SK-N-SH (cell line): ENCODE data around the gene RSRC1. TPM values are rescaled to one million over a fixed set of nuclear protein-coding genes. Genes with fewer than 3 reads are reported as not detected.
A peak's percentile ranks its signal among the peaks of the same experiment; 100 is the strongest.

Experiments
- CTCF ChIA-PET: fragments of 300-600, 350-600 bp; formaldehyde crosslinking; extraction: SDS; loops from one replicate; lab custom pipeline; 2021; lab: Yijun Ruan, JAX
- POLR2A ChIA-PET: fragments of 350-600 bp; sonication (Branson Sonifier 250); formaldehyde crosslinking; extraction: SDS; loops from one replicate; lab custom pipeline; 2020; ENCODE audit warnings: antibody characterized with exemption, inconsistent platforms; lab: Yijun Ruan, JAX
- DNase-seq: peaks from one replicate; pipeline ENCODE4 v3.0.0; 2012
- H2AFZ ChIP-seq: fragments of 200-600 bp; sonication (generic); 2 replicates; pipeline ENCODE4 v1.8.1; 2016; ENCODE audit warnings: antibody characterized with exemption, mild to moderate bottlenecking, low read depth
- H3F3A ChIP-seq: fragments of 200-600 bp; sonication (generic); replicated peaks from 2 replicates; pipeline ENCODE3; 2016; ENCODE audit warnings: antibody characterized with exemption, mild to moderate bottlenecking; ENCODE audit not compliant: insufficient read depth
- H3K27ac ChIP-seq, 2 experiments: fragments of 200-500 bp in 1 of 2; fragments of 200-600 bp in 1 of 2; sonication (Bioruptor generic) in 1 of 2; sonication (generic), shearing (Covaris generic) in 1 of 2; 2 replicates each; pipeline versions ENCODE4 v1.5.1 to v1.6.1; 2014 to 2016; ENCODE audit warnings: low read depth in 2 of 2, inconsistent platforms in 1 of 2, low read length in 1 of 2, mild to moderate bottlenecking in 1 of 2, mixed read lengths in 1 of 2
- H3K27me3 ChIP-seq: fragments of 200-600 bp; sonication (generic), shearing (Covaris generic); 2 replicates; pipeline ENCODE4 v1.6.1; 2016; ENCODE audit warnings: mixed run types; ENCODE audit not compliant: insufficient read depth
- H3K36me3 ChIP-seq, 2 experiments: fragments of 200-500 bp in 1 of 2; fragments of 200-600 bp in 1 of 2; sonication (Bioruptor generic) in 1 of 2; sonication (generic) in 1 of 2; replicated peaks in 1 of 2; 2 replicates each; pipeline versions ENCODE3 to v1.5.1; 2014 to 2016; ENCODE audit warnings: low read length in 1 of 2, mild to moderate bottlenecking in 1 of 2; ENCODE audit not compliant: insufficient read depth in 2 of 2, control insufficient read depth in 1 of 2
- H3K4me1 ChIP-seq, 2 experiments: fragments of 200-500 bp in 1 of 2; fragments of 200-600 bp in 1 of 2; sonication (Bioruptor generic) in 1 of 2; sonication (generic), shearing (Covaris generic) in 1 of 2; 2 replicates each; pipeline versions ENCODE4 v1.5.1 to v1.6.1; 2014 to 2016; ENCODE audit warnings: low read depth in 1 of 2, low read length in 1 of 2, mixed run types in 1 of 2; ENCODE audit not compliant: insufficient read depth in 2 of 2, control insufficient read depth in 1 of 2
- H3K4me2 ChIP-seq: fragments of 200-600 bp; sonication (generic), shearing (Covaris generic); 2 replicates; pipeline ENCODE4 v1.6.1; 2017; ENCODE audit warnings: mixed run types
- H3K4me3 ChIP-seq, 2 experiments: fragments of 200-500 bp in 1 of 2; fragments of 200-600 bp in 1 of 2; sonication (Bioruptor generic) in 1 of 2; sonication (generic), shearing (Covaris generic) in 1 of 2; 2 replicates each; pipeline versions ENCODE4 v1.5.1 to v1.8.1; 2014 to 2016; ENCODE audit warnings: low read depth in 2 of 2, inconsistent platforms in 1 of 2, low read length in 1 of 2, mild to moderate bottlenecking in 1 of 2, mixed read lengths in 1 of 2, moderate library complexity in 1 of 2
- H3K79me2 ChIP-seq: fragments of 200-600 bp; sonication (generic); 2 replicates; pipeline ENCODE4 v1.8.1; 2017; ENCODE audit warnings: mild to moderate bottlenecking; ENCODE audit not compliant: insufficient read depth
- H3K9ac ChIP-seq: fragments of 200-600 bp; sonication (generic); 2 replicates; pipeline ENCODE4 v1.6.1; 2017; ENCODE audit warnings: mixed run types
- H3K9me2 ChIP-seq: fragments of 200-600 bp; sonication (generic); 2 replicates; pipeline ENCODE4 v1.6.1; 2017; ENCODE audit warnings: mixed run types
- H3K9me3 ChIP-seq: fragments of 200-600 bp; sonication (generic); 2 replicates; pipeline ENCODE4 v1.6.1; 2017; ENCODE audit warnings: mixed run types, mild to moderate bottlenecking, moderate library complexity
- H4K20me1 ChIP-seq: fragments of 200-600 bp; sonication (generic); 2 replicates; pipeline ENCODE4 v1.6.1; 2017; ENCODE audit warnings: mild to moderate bottlenecking, mixed run types; ENCODE audit not compliant: insufficient read depth
- EP300 ChIP-seq, 2 experiments: IDR thresholded peaks; 2 replicates each; pipeline versions ENCODE4 v1.4.0 to v1.6.1; 2012; ENCODE audit warnings: borderline replicate concordance in 1 of 2, low read depth in 1 of 2, low read length in 1 of 2
- EZH2phosphoT487 ChIP-seq: fragments of 200-600 bp; sonication (generic); IDR thresholded peaks from 2 replicates; pipeline ENCODE4 v1.6.1; 2017; ENCODE audit warnings: low read depth, mixed run types, mild to moderate bottlenecking, antibody characterized with exemption, moderate library complexity, borderline replicate concordance
- FOXJ3 ChIP-seq: sonication (generic); formaldehyde crosslinking; IDR thresholded peaks from 2 replicates; pipeline ENCODE4 v1.5.1; 2020; ENCODE audit warnings: mild to moderate bottlenecking, missing genetic modification reagents
- FOXM1 ChIP-seq: IDR thresholded peaks from 2 replicates; pipeline ENCODE4 v1.4.0; 2012; ENCODE audit warnings: low read depth, mild to moderate bottlenecking
- GABPA ChIP-seq: IDR thresholded peaks from 2 replicates; pipeline ENCODE4 v1.4.0; 2012; ENCODE audit warnings: low read depth, mild to moderate bottlenecking
- JUND ChIP-seq: IDR thresholded peaks from 2 replicates; pipeline ENCODE4 v1.4.0; 2012
- MXI1 ChIP-seq: IDR thresholded peaks from 2 replicates; pipeline ENCODE4 v1.6.1; 2012; ENCODE audit warnings: mild to moderate bottlenecking, low read depth, low read length, improper control_type of control experiment
- NFIC ChIP-seq: IDR thresholded peaks from 2 replicates; pipeline ENCODE4 v1.4.0; 2012; ENCODE audit warnings: borderline replicate concordance
- POLR2AphosphoS5 ChIP-seq: IDR thresholded peaks from 2 replicates; pipeline ENCODE4 v1.6.1; 2012; ENCODE audit warnings: low read depth, low read length
- RCOR1 ChIP-seq: fragments of 150-350 bp; IDR thresholded peaks from 2 replicates; pipeline ENCODE4 v1.6.1; 2017; ENCODE audit warnings: antibody characterized with exemption, low read length
- RFX5 ChIP-seq: IDR thresholded peaks from 2 replicates; pipeline ENCODE4 v1.6.1; 2012; ENCODE audit warnings: mild to moderate bottlenecking, improper control_type of control experiment, low read length
- SIN3A ChIP-seq: IDR thresholded peaks from 2 replicates; pipeline ENCODE4 v1.6.1; 2012; ENCODE audit warnings: low read depth, mild to moderate bottlenecking, low read length, moderate library complexity, borderline replicate concordance
- WGBS: methylation state at CpG from one replicate; pipeline ENCODE4 v1.1.6; 2017; ENCODE audit warnings: low lambda C conversion rate; 5-methylcytosine and 5-hydroxymethylcytosine counted together
- polyA plus RNA-seq, 3 experiments: library from polyadenylated mRNA; depleted of rRNA; stranded (reverse); fragments of >200 nt; gene quantifications; 2 replicates each; pipeline ENCODE4 v1.2.3, GENCODE V29; 2012
- TF ChIP-seq, protein P1 (sequence below): IDR thresholded peaks from 2 replicates; pipeline ENCODE4 v1.4.0; 2012; ENCODE audit warnings: low read depth, borderline replicate concordance
- TF ChIP-seq, protein P2 (sequence below): IDR thresholded peaks from 2 replicates; pipeline ENCODE4; 2012
- TF ChIP-seq, protein P3 (sequence below): IDR thresholded peaks from 2 replicates; pipeline ENCODE4 v1.4.0; 2012; ENCODE audit warnings: low read depth, borderline replicate concordance
- TF ChIP-seq, protein P4 (sequence below): IDR thresholded peaks from 2 replicates; pipeline ENCODE4 v1.6.1; 2012; ENCODE audit warnings: mild to moderate bottlenecking, low read depth, low read length, moderate library complexity

The RSRC1 gene
- polyA plus RNA-seq, 1 of the 3 experiments (the other 2 are of a cell fraction), result 4.5 TPM

DNA sequence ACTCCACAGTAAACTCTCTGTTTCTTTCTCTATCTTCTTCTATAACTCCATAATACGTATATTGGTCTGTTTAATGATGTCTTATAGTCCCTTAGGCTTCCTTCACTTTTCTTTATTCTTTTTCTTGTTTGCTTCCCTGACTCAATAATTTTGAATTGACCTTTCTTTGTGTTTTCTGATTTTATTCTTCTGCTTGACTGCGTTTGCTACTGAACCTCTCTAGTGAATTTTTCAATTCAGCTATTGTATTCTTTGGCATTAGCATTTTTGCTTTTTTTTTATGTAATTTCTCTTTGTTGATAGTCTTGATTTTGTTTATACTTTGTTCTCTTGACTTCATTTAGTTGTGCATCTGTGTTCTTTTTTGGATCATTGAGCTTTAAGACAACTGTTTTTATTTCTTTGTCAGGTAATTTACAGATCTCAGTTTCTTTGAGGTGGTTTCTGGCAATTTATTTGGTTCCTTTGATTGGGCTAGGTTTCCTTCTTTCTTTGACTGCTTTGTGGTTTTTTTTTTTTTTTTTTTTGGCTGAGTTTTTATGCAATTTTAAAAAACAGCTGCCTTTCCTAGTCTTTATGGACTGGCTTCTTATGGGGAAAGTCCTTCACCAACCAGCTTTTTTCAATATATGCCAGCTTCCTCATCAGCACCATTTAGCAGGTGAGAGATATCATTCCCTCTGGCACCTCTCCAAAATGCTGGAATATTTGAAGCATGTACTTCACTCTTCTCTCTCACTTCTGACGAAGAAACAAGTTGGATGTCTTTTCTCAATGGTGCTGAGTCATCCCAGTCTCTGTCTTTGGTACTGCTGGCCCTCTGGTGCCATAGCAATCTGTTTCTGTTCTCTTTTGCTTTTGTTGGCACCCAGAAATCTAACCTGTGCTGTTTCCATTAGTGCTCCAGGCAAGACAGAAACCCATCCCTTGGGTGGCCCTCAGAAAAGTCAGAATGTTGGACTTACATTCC is 17.6 kb downstream of the RSRC1 start:
- H3K4me2 ChIP-seq, result no peak overlapping the region
- CTCF ChIA-PET, result interaction anchor here (0.9 kb wide), 1 partner anchor 25 kb away, joined by 3 read pairs; no protein-coding TSS in a partner anchor
- POLR2A ChIA-PET, result interaction anchor here (0.7 kb wide), 1 partner anchor 29 kb away, joined by 4 read pairs; no protein-coding TSS in a partner anchor

DNA sequence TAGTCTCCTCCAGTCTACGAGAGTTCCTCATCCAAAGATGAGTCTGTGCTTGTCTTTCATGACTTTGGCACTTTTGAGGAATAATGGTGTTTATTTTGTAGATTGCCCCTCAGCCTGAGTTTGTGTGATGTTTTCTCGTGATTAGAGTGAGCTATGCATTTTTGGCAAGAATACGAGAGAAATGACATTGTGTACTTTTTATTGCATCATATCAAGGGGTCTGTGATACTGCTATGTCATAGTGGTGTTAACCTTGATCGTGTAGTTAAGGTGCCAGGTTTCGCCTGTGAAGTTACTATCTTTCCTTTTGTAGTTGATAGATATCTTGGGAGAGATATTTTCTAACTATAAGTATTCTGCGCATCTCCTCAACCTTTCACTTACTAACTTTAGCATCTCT is 18.9 kb downstream of the RSRC1 start:
- Histone ChIP-seq H3K27me3 (no peaks in the 10 kb centered on the region), H3K9me3 (peaks cover 5% of the 10 kb centered on the region; the same call in 1 of the 2 replicates), H3K79me2 (peaks cover 42% of the 10 kb centered on the region), H3K9ac (no peak overlapping the region), H3K4me1 (no peaks in the 10 kb centered on the region; a peak in 1 of 4 replicates), H3K4me3 (no peak overlapping the region), H3F3A (peaks cover 5% of the 10 kb centered on the region), H2AFZ (no peak overlapping the region), H3K27ac (no peak overlapping the region), H3K9me2 (no peaks in the 10 kb centered on the region), H3K4me2 (no peak overlapping the region), H4K20me1 (no peaks in the 10 kb centered on the region), H3K36me3 (peaks cover 64 to 80% of the 10 kb centered on the region in 2 experiments)
- 88% methylated on average over 6 of the region's 6 CpGs for WGBS
- ChIA-PET POLR2A (no interaction called here), CTCF (no interaction called here)
- no peak for DNase-seq
- TF ChIP-seq FOXJ3 (CRISPR knock-in tag), result no peak
- TF ChIP-seq, protein P1, sequence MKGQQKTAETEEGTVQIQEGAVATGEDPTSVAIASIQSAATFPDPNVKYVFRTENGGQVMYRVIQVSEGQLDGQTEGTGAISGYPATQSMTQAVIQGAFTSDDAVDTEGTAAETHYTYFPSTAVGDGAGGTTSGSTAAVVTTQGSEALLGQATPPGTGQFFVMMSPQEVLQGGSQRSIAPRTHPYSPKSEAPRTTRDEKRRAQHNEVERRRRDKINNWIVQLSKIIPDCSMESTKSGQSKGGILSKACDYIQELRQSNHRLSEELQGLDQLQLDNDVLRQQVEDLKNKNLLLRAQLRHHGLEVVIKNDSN, result no peak
- TF ChIP-seq EZH2phosphoT487, result no peak
- no peak for TF ChIP-seq SIN3A
- TF ChIP-seq RCOR1, result no peak
- no peak for TF ChIP-seq MXI1
- no peak for TF ChIP-seq GABPA
- TF ChIP-seq, protein P2, sequence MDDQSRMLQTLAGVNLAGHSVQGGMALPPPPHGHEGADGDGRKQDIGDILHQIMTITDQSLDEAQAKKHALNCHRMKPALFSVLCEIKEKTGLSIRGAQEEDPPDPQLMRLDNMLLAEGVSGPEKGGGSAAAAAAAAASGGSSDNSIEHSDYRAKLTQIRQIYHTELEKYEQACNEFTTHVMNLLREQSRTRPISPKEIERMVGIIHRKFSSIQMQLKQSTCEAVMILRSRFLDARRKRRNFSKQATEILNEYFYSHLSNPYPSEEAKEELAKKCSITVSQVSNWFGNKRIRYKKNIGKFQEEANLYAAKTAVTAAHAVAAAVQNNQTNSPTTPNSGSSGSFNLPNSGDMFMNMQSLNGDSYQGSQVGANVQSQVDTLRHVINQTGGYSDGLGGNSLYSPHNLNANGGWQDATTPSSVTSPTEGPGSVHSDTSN, result no peak
- no peak for TF ChIP-seq POLR2AphosphoS5
- no peak for TF ChIP-seq FOXM1
- TF ChIP-seq, protein P3, sequence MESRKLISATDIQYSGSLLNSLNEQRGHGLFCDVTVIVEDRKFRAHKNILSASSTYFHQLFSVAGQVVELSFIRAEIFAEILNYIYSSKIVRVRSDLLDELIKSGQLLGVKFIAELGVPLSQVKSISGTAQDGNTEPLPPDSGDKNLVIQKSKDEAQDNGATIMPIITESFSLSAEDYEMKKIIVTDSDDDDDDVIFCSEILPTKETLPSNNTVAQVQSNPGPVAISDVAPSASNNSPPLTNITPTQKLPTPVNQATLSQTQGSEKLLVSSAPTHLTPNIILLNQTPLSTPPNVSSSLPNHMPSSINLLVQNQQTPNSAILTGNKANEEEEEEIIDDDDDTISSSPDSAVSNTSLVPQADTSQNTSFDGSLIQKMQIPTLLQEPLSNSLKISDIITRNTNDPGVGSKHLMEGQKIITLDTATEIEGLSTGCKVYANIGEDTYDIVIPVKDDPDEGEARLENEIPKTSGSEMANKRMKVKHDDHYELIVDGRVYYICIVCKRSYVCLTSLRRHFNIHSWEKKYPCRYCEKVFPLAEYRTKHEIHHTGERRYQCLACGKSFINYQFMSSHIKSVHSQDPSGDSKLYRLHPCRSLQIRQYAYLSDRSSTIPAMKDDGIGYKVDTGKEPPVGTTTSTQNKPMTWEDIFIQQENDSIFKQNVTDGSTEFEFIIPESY, result no peak
- no peak for TF ChIP-seq JUND
- TF ChIP-seq EP300 (IDR thresholded peaks at IDR 0.05; ENCODE audit: borderline replicate concordance in 1 of 2, low read depth in 1 of 2, low read length in 1 of 2), result no peak
- TF ChIP-seq NFIC, result no peak
- no peak for TF ChIP-seq RFX5

More for the DNA sequence above, 17.6 kb downstream of the RSRC1 start:
- H2AFZ ChIP-seq, result no peak overlapping the region
- H3K9me3 ChIP-seq, result peaks cover 5% of the 10 kb centered on the region; the same call in 1 of the 2 replicates
- H3K27me3 ChIP-seq, result no peaks in the 10 kb centered on the region
- 73% methylated on average over 3 of the region's 3 CpGs for WGBS
- no peak for DNase-seq
- peaks cover 68 to 83% of the 10 kb centered on the region in 2 experiments for H3K36me3 ChIP-seq
- peaks cover 5% of the 10 kb centered on the region for H3F3A ChIP-seq
- no peak overlapping the region for H3K9ac ChIP-seq
- no peak overlapping the region for H3K4me3 ChIP-seq
- no peaks in the 10 kb centered on the region for H3K4me1 ChIP-seq
- no peaks in the 10 kb centered on the region for H3K9me2 ChIP-seq
- peaks cover 48% of the 10 kb centered on the region for H3K79me2 ChIP-seq
- TF ChIP-seq EP300 (IDR thresholded peaks at IDR 0.05; ENCODE audit: borderline replicate concordance in 1 of 2, low read depth in 1 of 2, low read length in 1 of 2), result no peak
- TF ChIP-seq, protein P4, sequence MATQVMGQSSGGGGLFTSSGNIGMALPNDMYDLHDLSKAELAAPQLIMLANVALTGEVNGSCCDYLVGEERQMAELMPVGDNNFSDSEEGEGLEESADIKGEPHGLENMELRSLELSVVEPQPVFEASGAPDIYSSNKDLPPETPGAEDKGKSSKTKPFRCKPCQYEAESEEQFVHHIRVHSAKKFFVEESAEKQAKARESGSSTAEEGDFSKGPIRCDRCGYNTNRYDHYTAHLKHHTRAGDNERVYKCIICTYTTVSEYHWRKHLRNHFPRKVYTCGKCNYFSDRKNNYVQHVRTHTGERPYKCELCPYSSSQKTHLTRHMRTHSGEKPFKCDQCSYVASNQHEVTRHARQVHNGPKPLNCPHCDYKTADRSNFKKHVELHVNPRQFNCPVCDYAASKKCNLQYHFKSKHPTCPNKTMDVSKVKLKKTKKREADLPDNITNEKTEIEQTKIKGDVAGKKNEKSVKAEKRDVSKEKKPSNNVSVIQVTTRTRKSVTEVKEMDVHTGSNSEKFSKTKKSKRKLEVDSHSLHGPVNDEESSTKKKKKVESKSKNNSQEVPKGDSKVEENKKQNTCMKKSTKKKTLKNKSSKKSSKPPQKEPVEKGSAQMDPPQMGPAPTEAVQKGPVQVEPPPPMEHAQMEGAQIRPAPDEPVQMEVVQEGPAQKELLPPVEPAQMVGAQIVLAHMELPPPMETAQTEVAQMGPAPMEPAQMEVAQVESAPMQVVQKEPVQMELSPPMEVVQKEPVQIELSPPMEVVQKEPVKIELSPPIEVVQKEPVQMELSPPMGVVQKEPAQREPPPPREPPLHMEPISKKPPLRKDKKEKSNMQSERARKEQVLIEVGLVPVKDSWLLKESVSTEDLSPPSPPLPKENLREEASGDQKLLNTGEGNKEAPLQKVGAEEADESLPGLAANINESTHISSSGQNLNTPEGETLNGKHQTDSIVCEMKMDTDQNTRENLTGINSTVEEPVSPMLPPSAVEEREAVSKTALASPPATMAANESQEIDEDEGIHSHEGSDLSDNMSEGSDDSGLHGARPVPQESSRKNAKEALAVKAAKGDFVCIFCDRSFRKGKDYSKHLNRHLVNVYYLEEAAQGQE, result peak; percentile 63; the same call in 1 of the 2 replicates
- H3K27ac ChIP-seq, result no peak overlapping the region
- no peaks in the 10 kb centered on the region for H4K20me1 ChIP-seq
